ENCODE results near the gene PRPF40B.

GRCh38 chr12:49609059-49609874 lies 14.1 kb upstream of the PRPF40B start:
- TF ChIP-seq, protein P1, sequence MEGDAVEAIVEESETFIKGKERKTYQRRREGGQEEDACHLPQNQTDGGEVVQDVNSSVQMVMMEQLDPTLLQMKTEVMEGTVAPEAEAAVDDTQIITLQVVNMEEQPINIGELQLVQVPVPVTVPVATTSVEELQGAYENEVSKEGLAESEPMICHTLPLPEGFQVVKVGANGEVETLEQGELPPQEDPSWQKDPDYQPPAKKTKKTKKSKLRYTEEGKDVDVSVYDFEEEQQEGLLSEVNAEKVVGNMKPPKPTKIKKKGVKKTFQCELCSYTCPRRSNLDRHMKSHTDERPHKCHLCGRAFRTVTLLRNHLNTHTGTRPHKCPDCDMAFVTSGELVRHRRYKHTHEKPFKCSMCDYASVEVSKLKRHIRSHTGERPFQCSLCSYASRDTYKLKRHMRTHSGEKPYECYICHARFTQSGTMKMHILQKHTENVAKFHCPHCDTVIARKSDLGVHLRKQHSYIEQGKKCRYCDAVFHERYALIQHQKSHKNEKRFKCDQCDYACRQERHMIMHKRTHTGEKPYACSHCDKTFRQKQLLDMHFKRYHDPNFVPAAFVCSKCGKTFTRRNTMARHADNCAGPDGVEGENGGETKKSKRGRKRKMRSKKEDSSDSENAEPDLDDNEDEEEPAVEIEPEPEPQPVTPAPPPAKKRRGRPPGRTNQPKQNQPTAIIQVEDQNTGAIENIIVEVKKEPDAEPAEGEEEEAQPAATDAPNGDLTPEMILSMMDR (IDR thresholded peaks at IDR 0.05) = no peak
- no peak for TF ChIP-seq POLR2A (IDR thresholded peaks at IDR 0.05)

Measured in adrenal gland (tissue), 5 donors.